Measurements from ENCODE around the gene LRCOL1. TPM values are rescaled to one million over a fixed set of nuclear protein-coding genes. Genes with fewer than 3 reads are reported as not detected.

The LRCOL1 gene
- total and polyA plus RNA-seq, 10 of the 15 experiments (the other 5 are each of a cell fraction or from before 2014, with no cell fraction given) = not detected

DNA sequence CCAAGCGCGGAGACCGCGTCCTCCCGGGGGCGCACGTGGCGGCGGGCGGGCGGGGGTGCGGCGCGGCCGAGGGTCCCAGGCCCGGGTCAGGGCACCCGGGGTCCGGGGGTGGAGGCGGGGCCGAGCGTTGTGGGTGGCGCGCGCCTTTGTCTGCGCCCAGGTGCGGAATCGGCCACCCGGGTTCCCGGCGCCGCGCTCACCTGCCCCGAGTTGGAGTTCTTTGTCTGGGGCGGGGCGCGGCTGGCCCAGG is 50.1 kb downstream of the LRCOL1 start:
- ChIA-PET RAD21 (ENCODE audit: unreplicated experiment) (interaction anchor here (0.5 to 1.2 kb wide), 2 partner anchors 9 to 98 kb away, joined by 3 read pairs; no protein-coding TSS in a partner anchor), SMC1A (ENCODE audit: uncharacterized antibody, unreplicated experiment) (no interaction called here), POLR2A (interaction anchor here (0.6 kb wide), 2 partner anchors 16 to 351 kb away, joined by 3 to 5 read pairs; no protein-coding TSS in a partner anchor), CTCF (interaction anchor here (1.6 to 2.6 kb wide), 2 partner anchors 55 to 145 kb away, joined by 8 to 19 read pairs; no protein-coding TSS in a partner anchor)
- peak overlapping the region; percentile 85 for H3K4me2 ChIP-seq (ENCODE audit: control insufficient read depth, insufficient read depth)
- H3K9me3 ChIP-seq (replicated peaks; ENCODE audit: control insufficient read depth, insufficient read depth, low read length) = no peaks in the 10 kb centered on the region
- DNase-seq (ENCODE audit: low read depth, low spot score) (no peak), FAIRE-seq (no peak), ATAC-seq (peak; percentile 59)
- peaks cover 6% of the 10 kb centered on the region; the same call in 1 of the 2 replicates for H3K4me1 ChIP-seq (ENCODE audit: control insufficient read depth, insufficient read depth, low read length)
- no peaks in the 10 kb centered on the region for H3K79me2 ChIP-seq (ENCODE audit: control insufficient read depth, insufficient read depth, low read length)
- peak overlapping the region; percentile 27; the same call in 1 of the 2 replicates for H3K9ac ChIP-seq (ENCODE audit: control insufficient read depth, insufficient read depth, low read length)
- H3K27me3 ChIP-seq (replicated peaks in 1 of 2; ENCODE audit: control insufficient read depth in 2 of 2, insufficient read depth in 2 of 2, low read length in 1 of 2) = no peaks in the 10 kb centered on the region; a peak in 1 of 4 replicates
- 0% methylated on average over 15 of the region's 36 CpGs for WGBS (ENCODE audit: insufficient coverage, insufficient replicate concordance, low lambda C conversion rate, missing lambda C conversion rate)
- TF ChIP-seq ZNF207 (IDR thresholded peaks at IDR 0.05; ENCODE audit: borderline replicate concordance) (no peak), HDAC6 (IDR thresholded peaks at IDR 0.05; ENCODE audit: unreplicated experiment) (peak; percentile 90), POLR2A (IDR thresholded peaks at IDR 0.05; ENCODE audit: low read depth, low read length) (peak; percentile 31; the same call in 1 of the 2 replicates), NR2F1 (conservative IDR thresholded peaks at IDR 0.05) (no peak), BHLHE40 (IDR thresholded peaks at IDR 0.05; ENCODE audit: borderline replicate concordance in 1 of 2, low read depth in 2 of 2, low read length in 1 of 2) (peak in 1 of 2 experiments; percentile 21; a peak in 1 of 4 replicates)
- no peak overlapping the region for H2AFZ ChIP-seq (ENCODE audit: control insufficient read depth, low read depth, low read length)
- no TSS peak for BruUV-seq (replicated peaks)
- in situ Hi-C loops (cut with MboI) = no loop called here
- H4K20me1 ChIP-seq (ENCODE audit: control insufficient read depth, insufficient read depth) = no peaks in the 10 kb centered on the region
- no peak overlapping the region for H3K27ac ChIP-seq (ENCODE audit: control insufficient read depth, insufficient read depth)
- H3K36me3 ChIP-seq (ENCODE audit: control insufficient read depth in 2 of 2, insufficient read depth in 2 of 2, low read length in 1 of 2) = no peaks in the 10 kb centered on the region
- H3K4me3 ChIP-seq = peak overlapping the region; percentile 67
- intact Hi-C loops (cut with micrococcal nuclease; ENCODE audit: unreplicated experiment) = loop anchor here (5.0 kb wide), 1 partner anchor 408 kb away; no protein-coding TSS in a partner anchor

DNA sequence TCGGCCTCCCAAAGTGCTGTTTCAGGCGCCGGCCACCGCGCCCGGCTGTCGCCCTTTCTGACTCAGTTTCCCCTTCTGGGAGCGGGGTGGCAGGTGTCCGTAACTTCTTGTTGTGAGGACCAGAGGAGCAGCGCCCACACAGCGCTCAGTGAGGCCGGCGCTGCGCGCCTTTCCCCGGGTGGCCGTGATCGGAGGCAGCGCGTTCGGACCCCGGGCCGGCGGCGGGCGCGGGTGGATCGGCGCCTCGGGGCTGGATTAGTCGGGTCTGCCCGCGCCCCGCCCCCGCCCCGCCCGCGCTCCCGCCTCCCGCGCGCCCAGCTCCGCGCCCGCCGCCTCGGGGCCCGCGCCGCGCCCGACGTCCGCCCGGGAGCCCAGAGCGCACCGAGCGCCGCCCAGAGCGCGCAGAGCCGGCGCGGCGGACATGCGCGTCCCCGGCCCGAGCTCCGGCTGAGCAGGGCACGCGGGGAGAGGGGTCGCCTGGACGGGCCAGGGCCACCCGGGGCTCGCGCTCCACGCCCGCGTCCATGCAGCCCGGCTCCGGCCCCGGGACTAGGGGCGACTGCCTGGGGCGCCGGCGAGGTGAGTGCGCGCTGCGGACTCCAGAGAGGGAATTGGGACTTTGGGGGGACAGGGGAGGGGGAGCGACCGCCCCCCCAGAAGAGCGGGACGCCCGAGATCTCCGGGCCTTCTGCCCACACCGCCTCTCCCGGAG is 50.6 kb downstream of the LRCOL1 start:
- ChIA-PET CTCF (no interaction called here), POLR2A (interaction anchor here (0.6 kb wide), 2 partner anchors 16 to 351 kb away, joined by 3 to 5 read pairs; no protein-coding TSS in a partner anchor), RAD21 (ENCODE audit: unreplicated experiment) (no interaction called here), SMC1A (ENCODE audit: uncharacterized antibody, unreplicated experiment) (no interaction called here)
- H3K9ac ChIP-seq (ENCODE audit: control insufficient read depth, insufficient read depth, low read length) = peak overlapping the region; percentile 27; the same call in 1 of the 2 replicates
- DNase-seq (ENCODE audit: low read depth, low spot score) (no peak), FAIRE-seq (no peak), ATAC-seq (peak; percentile 66)
- H3K79me2 ChIP-seq (ENCODE audit: control insufficient read depth, insufficient read depth, low read length) = no peaks in the 10 kb centered on the region
- peaks cover 6% of the 10 kb centered on the region; the same call in 1 of the 2 replicates for H3K4me1 ChIP-seq (ENCODE audit: control insufficient read depth, insufficient read depth, low read length)
- 2% methylated on average over 58 of the region's 98 CpGs for WGBS (ENCODE audit: insufficient coverage, insufficient replicate concordance, low lambda C conversion rate, missing lambda C conversion rate)
- H4K20me1 ChIP-seq (ENCODE audit: control insufficient read depth, insufficient read depth) = no peaks in the 10 kb centered on the region
- no peak overlapping the region for H3K27ac ChIP-seq (ENCODE audit: control insufficient read depth, insufficient read depth)
- H3K27me3 ChIP-seq (replicated peaks in 1 of 2; ENCODE audit: control insufficient read depth in 2 of 2, insufficient read depth in 2 of 2, low read length in 1 of 2) = no peaks in the 10 kb centered on the region; a peak in 1 of 4 replicates
- in situ Hi-C loops (cut with MboI) = loop anchor here (5.0 kb wide), 1 partner anchor 143 kb away; no protein-coding TSS in a partner anchor
- H3K9me3 ChIP-seq (replicated peaks; ENCODE audit: control insufficient read depth, insufficient read depth, low read length) = no peaks in the 10 kb centered on the region
- H3K36me3 ChIP-seq (ENCODE audit: control insufficient read depth in 2 of 2, insufficient read depth in 2 of 2, low read length in 1 of 2) = no peaks in the 10 kb centered on the region
- BruUV-seq (replicated peaks) = no TSS peak
- intact Hi-C loops (cut with micrococcal nuclease; ENCODE audit: unreplicated experiment) = loop anchor here (5.0 kb wide), 1 partner anchor 408 kb away; no protein-coding TSS in a partner anchor
- peak overlapping the region; percentile 85 for H3K4me2 ChIP-seq (ENCODE audit: control insufficient read depth, insufficient read depth)
- no peak overlapping the region for H2AFZ ChIP-seq (ENCODE audit: control insufficient read depth, low read depth, low read length)
- H3K4me3 ChIP-seq = peak overlapping the region; percentile 67
- no peak for TF ChIP-seq ZNF24 (IDR thresholded peaks at IDR 0.05)
- TF ChIP-seq, protein P1, sequence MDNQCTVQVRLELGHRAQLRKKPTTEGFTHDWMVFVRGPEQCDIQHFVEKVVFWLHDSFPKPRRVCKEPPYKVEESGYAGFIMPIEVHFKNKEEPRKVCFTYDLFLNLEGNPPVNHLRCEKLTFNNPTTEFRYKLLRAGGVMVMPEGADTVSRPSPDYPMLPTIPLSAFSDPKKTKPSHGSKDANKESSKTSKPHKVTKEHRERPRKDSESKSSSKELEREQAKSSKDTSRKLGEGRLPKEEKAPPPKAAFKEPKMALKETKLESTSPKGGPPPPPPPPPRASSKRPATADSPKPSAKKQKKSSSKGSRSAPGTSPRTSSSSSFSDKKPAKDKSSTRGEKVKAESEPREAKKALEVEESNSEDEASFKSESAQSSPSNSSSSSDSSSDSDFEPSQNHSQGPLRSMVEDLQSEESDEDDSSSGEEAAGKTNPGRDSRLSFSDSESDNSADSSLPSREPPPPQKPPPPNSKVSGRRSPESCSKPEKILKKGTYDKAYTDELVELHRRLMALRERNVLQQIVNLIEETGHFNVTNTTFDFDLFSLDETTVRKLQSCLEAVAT (IDR thresholded peaks at IDR 0.05) = peak; percentile 69; the same call in 1 of the 2 replicates
- TF ChIP-seq CREM (IDR thresholded peaks at IDR 0.05; ENCODE audit: low read depth) = no peak
- peak; percentile 90 for TF ChIP-seq ZSCAN29 (IDR thresholded peaks at IDR 0.05)
- no peak for TF ChIP-seq RAD21 (IDR thresholded peaks at IDR 0.05; ENCODE audit: insufficient read depth, low read depth, low read length)
- TF ChIP-seq SRF (IDR thresholded peaks at IDR 0.05; ENCODE audit: low read depth in 2 of 2, low read length in 2 of 2) = peak; percentile 31 to 85; a peak in 3 of 4 replicates
- TF ChIP-seq ZNF217 (IDR thresholded peaks at IDR 0.05) = peak; percentile 85
- TF ChIP-seq YY1 (IDR thresholded peaks at IDR 0.05; ENCODE audit: low read depth, low read length) = 0 out of 2 replicates have a peak, but pooled peaks have one; percentile 32
- peak; percentile 37 for TF ChIP-seq MYC (IDR thresholded peaks at IDR 0.05; ENCODE audit: insufficient read depth, insufficient read length, insufficient replicate concordance, low read length, severe bottlenecking)
- TF ChIP-seq IKZF1 (conservative IDR thresholded peaks at IDR 0.05) = peak; percentile 25; the same call in 1 of the 2 replicates
- peak in 1 of 2 experiments; percentile 87; a peak in 2 of 3 replicates for TF ChIP-seq EGR1 (IDR thresholded peaks at IDR 0.05; ENCODE audit: borderline replicate concordance in 1 of 2, low read depth in 2 of 2, low read length in 2 of 2)
- no peak for TF ChIP-seq SP1 (IDR thresholded peaks at IDR 0.05; ENCODE audit: low read depth, low read length)
